ENCODE data around the gene RNU7-1. TPM values are rescaled to one million over a fixed set of nuclear protein-coding genes. Genes with fewer than 3 reads are reported as not detected.

The RNU7-1 gene
- total and polyA plus RNA-seq, 10 of the 15 experiments (the other 5 are each of a cell fraction or from before 2014, with no cell fraction given): not detected

GRCh38 chr12:6919588-6919987 lies 24.0 kb upstream of the RNU7-1 start:
- POLR2A ChIA-PET: interaction anchor here (1.0 kb wide), 1 partner anchor 14 kb away, joined by 3 read pairs; no protein-coding TSS in a partner anchor

More at GRCh38 chr12:6919588-6919987, 24.0 kb upstream of the RNU7-1 start:
- Histone ChIP-seq H2AFZ (ENCODE audit: control insufficient read depth, low read depth, low read length) (no peak overlapping the region), H4K20me1 (ENCODE audit: control insufficient read depth, insufficient read depth) (no peaks in the 10 kb centered on the region), H3K9ac (ENCODE audit: control insufficient read depth, insufficient read depth, low read length) (no peak overlapping the region), H3K27ac (ENCODE audit: control insufficient read depth, insufficient read depth) (no peak overlapping the region; the same call in 1 of the 2 replicates), H3K4me3 (0 out of 2 replicates have a peak overlapping the region, but pooled peaks have one; percentile 37), H3K4me2 (ENCODE audit: control insufficient read depth, insufficient read depth) (no peak overlapping the region; the same call in 1 of the 2 replicates), H3K9me3 (replicated peaks; ENCODE audit: control insufficient read depth, insufficient read depth, low read length) (no peaks in the 10 kb centered on the region), H3K36me3 (ENCODE audit: control insufficient read depth in 2 of 2, insufficient read depth in 2 of 2, low read length in 1 of 2) (peaks cover 2 to 13% of the 10 kb centered on the region in 2 experiments; a peak in 2 of 4 replicates), H3K79me2 (ENCODE audit: control insufficient read depth, insufficient read depth, low read length) (peaks cover 19% of the 10 kb centered on the region), H3K27me3 (replicated peaks in 1 of 2; ENCODE audit: control insufficient read depth in 2 of 2, insufficient read depth in 2 of 2, low read length in 1 of 2) (no peaks in the 10 kb centered on the region), H3K4me1 (ENCODE audit: control insufficient read depth, insufficient read depth, low read length) (peaks cover 38% of the 10 kb centered on the region)
- intact Hi-C loops (cut with micrococcal nuclease; ENCODE audit: unreplicated experiment) (no loop called here), in situ Hi-C loops (cut with MboI) (no loop called here)
- no peak for ATAC-seq
- RAD21 ChIA-PET (ENCODE audit: unreplicated experiment): interaction anchor here (0.9 to 1.3 kb wide), 2 partner anchors 48 to 50 kb away, joined by 3 read pairs; no protein-coding TSS in a partner anchor
- no peak for DNase-seq (ENCODE audit: low read depth, low spot score)
- SMC1A ChIA-PET (ENCODE audit: uncharacterized antibody, unreplicated experiment): interaction anchor here (1.0 kb wide), 2 partner anchors 26 to 165 kb away, joined by 3 read pairs; no protein-coding TSS in a partner anchor
- BruUV-seq (replicated peaks): no TSS peak
- TF ChIP-seq MEF2A (IDR thresholded peaks at IDR 0.05; ENCODE audit: insufficient read depth, low read depth, low read length) (no peak), CTCF (IDR thresholded peaks at IDR 0.05 in 2 of 3, conservative IDR thresholded peaks at IDR 0.05 in 1 of 3; ENCODE audit: control insufficient read depth in 2 of 3, extremely low read depth in 1 of 3, insufficient read depth in 1 of 3, low read depth in 3 of 3, low read length in 3 of 3) (0 out of 6 replicates have a peak, but pooled peaks of 1 of the 3 experiments have one; percentile 11), PAX5 (IDR thresholded peaks at IDR 0.05; ENCODE audit: borderline replicate concordance, low read depth, low read length) (no peak)
- FAIRE-seq: no peak
- CTCF ChIA-PET: interaction anchor here (1.0 to 2.5 kb wide), 4 partner anchors 14 to 46 kb away, joined by 3 to 10 read pairs (median 4); partner anchors contain the start of gene SPSB2
- WGBS (ENCODE audit: insufficient coverage, insufficient replicate concordance, low lambda C conversion rate, missing lambda C conversion rate): 82% methylated on average over 7 of the region's 7 CpGs

Measured in GM12878 (cell line).